ENCODE results near the gene ACYP2.
A peak's percentile ranks its signal among the peaks of the same experiment; 100 is the strongest.

The ACYP2 gene

GRCh38 chr2:54161660-54162424 is 46.4 kb downstream of the ACYP2 start:
- H3K27me3 Mint-ChIP-seq (ENCODE audit: low read depth, poor library complexity) = peaks cover under 1% of the 10 kb centered on the region
- H3K36me3 Mint-ChIP-seq (ENCODE audit: low read depth) = no peaks in the 10 kb centered on the region
- H3K4me1 Mint-ChIP-seq = no peaks in the 10 kb centered on the region
- no peak overlapping the region for H3K27ac Mint-ChIP-seq
- no peak overlapping the region for H3K4me3 Mint-ChIP-seq
- no peaks in the 10 kb centered on the region for H3K9me3 Mint-ChIP-seq
- DNase-seq = no peak
- no peak for TF ChIP-seq CTCF (IDR thresholded peaks at IDR 0.05)

DNA sequence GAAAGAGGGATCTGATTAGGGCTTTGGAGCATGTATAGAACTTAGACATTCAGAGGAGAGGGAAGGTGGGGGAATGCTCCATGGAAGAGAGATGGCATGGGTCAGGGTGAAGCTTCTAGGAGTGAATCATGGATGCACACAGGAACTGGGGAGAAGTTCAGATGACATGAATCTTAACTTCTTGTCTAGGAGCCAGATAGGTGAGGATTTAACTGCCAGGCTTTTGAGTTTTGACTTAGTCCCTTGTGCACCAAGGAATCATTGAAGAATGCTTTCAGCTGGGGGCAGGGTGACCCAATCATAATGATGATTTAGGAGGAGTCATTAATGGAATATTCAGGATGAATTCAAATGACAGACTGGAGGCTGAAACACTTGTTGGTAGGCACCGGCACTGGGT is 48.7 kb downstream of the ACYP2 start:
- DNase-seq = no peak
- Mint-ChIP-seq H3K4me3 (no peak overlapping the region), H3K4me1 (no peaks in the 10 kb centered on the region), H3K27me3 (ENCODE audit: low read depth, poor library complexity) (peaks cover 3% of the 10 kb centered on the region), H3K9me3 (no peaks in the 10 kb centered on the region), H3K27ac (no peak overlapping the region), H3K36me3 (ENCODE audit: low read depth) (no peaks in the 10 kb centered on the region)
- no peak for TF ChIP-seq CTCF (IDR thresholded peaks at IDR 0.05)

DNA sequence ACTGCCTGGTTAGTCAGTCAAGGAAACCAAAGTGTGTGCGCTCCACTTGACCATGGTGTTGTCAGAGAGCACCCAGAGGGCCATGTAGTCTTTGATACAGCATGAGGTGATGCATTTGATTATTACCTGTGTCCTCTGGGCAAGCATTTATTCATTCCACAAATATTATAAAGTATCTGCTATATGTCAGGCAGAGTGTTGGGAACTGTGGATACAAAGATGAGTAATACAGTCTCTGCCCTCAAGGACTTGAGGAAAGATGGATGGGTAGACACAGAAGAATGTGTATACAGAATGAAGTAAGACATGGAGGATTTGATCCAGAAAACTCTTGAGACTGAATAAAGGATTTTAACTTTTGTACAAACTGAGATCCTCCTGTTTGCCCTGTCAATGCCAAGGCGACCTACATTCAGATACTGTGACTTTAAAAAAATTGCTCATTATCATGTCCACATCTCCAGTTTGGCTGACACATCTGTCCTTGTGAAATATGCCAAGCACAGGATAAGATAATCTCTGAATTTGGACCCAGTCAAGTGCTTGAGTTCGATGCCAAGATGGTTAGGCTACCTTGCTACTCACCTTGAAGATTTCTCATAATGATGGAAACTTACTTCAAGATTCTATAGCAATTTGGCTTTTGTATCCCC is 50.8 kb downstream of the ACYP2 start:
- DNase-seq = no peak
- Mint-ChIP-seq H3K9me3 (no peaks in the 10 kb centered on the region), H3K27ac (no peak overlapping the region), H3K4me1 (no peaks in the 10 kb centered on the region), H3K36me3 (ENCODE audit: low read depth) (no peaks in the 10 kb centered on the region), H3K27me3 (ENCODE audit: low read depth, poor library complexity) (peaks cover 8% of the 10 kb centered on the region), H3K4me3 (no peak overlapping the region)
- no peak for TF ChIP-seq CTCF (IDR thresholded peaks at IDR 0.05)

GRCh38 chr2:54176577-54176976 is 61.2 kb downstream of the ACYP2 start:
- Mint-ChIP-seq H3K4me1 (no peaks in the 10 kb centered on the region), H3K9me3 (no peaks in the 10 kb centered on the region), H3K27me3 (ENCODE audit: low read depth, poor library complexity) (peaks cover 6% of the 10 kb centered on the region), H3K27ac (no peak overlapping the region), H3K36me3 (ENCODE audit: low read depth) (no peaks in the 10 kb centered on the region), H3K4me3 (no peak overlapping the region)
- peak; percentile 39 for TF ChIP-seq CTCF (IDR thresholded peaks at IDR 0.05)
- DNase-seq = peak; percentile 36

DNA sequence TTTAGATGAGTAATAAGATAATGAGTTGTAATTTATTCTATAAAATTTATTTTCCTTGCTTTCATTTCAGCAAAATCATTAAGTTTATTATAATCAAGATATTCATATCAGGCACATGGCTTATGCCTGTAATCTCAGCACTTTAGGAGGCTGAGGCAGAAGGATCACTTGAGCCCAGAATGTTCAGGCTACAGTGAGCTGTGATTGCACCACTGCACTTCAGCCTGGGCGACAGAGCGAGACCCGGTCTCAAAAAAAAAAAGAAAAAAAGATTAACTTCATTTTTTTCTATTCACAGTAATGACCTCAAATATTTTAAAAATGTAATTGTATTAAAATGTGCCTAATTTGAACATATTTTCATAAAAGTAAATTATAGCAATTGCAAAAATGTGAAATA is 67.9 kb downstream of the ACYP2 start:
- Mint-ChIP-seq H3K27ac (no peak overlapping the region), H3K4me1 (no peaks in the 10 kb centered on the region), H3K4me3 (no peak overlapping the region), H3K36me3 (ENCODE audit: low read depth) (no peaks in the 10 kb centered on the region), H3K27me3 (ENCODE audit: low read depth, poor library complexity) (no peaks in the 10 kb centered on the region), H3K9me3 (no peaks in the 10 kb centered on the region)
- no peak for DNase-seq
- no peak for TF ChIP-seq CTCF (IDR thresholded peaks at IDR 0.05)

GRCh38 chr2:54183972-54184371 is 68.6 kb downstream of the ACYP2 start:
- Mint-ChIP-seq H3K27me3 (ENCODE audit: low read depth, poor library complexity) (no peaks in the 10 kb centered on the region), H3K4me3 (no peak overlapping the region), H3K9me3 (no peaks in the 10 kb centered on the region), H3K4me1 (no peaks in the 10 kb centered on the region), H3K36me3 (ENCODE audit: low read depth) (no peaks in the 10 kb centered on the region), H3K27ac (peak overlapping the region; percentile 58)
- no peak for TF ChIP-seq CTCF (IDR thresholded peaks at IDR 0.05)
- no peak for DNase-seq
